ENCODE data around the gene SRY. TPM values are rescaled to one million over a fixed set of nuclear protein-coding genes. Genes with fewer than 3 reads are reported as not detected.
A peak's percentile ranks its signal among the peaks of the same experiment; 100 is the strongest.

The SRY gene
- total RNA-seq, 1 donor from 2014 or later: not detected

DNA sequence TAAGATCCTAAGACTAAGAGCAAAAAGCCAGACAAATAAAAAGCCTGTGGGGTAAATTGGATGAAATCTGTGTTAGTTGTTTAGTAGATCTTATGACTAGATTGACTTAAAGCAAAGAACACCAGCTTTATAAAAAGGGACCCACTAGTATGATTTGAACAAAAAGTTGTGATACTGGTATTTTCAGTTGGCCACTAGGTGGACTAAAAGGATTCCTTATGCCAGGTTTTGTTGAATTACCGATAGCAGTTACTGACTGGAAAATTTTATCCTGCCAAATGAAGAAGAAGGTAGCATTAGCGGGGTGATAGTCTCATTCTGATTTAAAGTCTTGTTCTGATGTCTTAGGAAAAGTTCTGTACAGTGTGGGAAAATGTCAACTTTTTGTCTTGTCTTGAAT, 12.8 kb upstream of the SRY start:
- TF ChIP-seq, protein P1, sequence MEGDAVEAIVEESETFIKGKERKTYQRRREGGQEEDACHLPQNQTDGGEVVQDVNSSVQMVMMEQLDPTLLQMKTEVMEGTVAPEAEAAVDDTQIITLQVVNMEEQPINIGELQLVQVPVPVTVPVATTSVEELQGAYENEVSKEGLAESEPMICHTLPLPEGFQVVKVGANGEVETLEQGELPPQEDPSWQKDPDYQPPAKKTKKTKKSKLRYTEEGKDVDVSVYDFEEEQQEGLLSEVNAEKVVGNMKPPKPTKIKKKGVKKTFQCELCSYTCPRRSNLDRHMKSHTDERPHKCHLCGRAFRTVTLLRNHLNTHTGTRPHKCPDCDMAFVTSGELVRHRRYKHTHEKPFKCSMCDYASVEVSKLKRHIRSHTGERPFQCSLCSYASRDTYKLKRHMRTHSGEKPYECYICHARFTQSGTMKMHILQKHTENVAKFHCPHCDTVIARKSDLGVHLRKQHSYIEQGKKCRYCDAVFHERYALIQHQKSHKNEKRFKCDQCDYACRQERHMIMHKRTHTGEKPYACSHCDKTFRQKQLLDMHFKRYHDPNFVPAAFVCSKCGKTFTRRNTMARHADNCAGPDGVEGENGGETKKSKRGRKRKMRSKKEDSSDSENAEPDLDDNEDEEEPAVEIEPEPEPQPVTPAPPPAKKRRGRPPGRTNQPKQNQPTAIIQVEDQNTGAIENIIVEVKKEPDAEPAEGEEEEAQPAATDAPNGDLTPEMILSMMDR (IDR thresholded peaks at IDR 0.05; ENCODE audit: borderline replicate concordance): peak; percentile 50
- no peak overlapping the region for H3K4me3 ChIP-seq
- no peaks in the 10 kb centered on the region for H3K27me3 ChIP-seq (ENCODE audit: low read depth)
- H3K27ac ChIP-seq (replicated peaks): no peak overlapping the region
- no peaks in the 10 kb centered on the region for H3K4me1 ChIP-seq
- intact Hi-C loops (cut with micrococcal nuclease): no loop called here
- no peaks in the 10 kb centered on the region for H3K36me3 ChIP-seq
- no peaks in the 10 kb centered on the region for H3K9me3 ChIP-seq (replicated peaks)
- DNase-seq: no peak

DNA sequence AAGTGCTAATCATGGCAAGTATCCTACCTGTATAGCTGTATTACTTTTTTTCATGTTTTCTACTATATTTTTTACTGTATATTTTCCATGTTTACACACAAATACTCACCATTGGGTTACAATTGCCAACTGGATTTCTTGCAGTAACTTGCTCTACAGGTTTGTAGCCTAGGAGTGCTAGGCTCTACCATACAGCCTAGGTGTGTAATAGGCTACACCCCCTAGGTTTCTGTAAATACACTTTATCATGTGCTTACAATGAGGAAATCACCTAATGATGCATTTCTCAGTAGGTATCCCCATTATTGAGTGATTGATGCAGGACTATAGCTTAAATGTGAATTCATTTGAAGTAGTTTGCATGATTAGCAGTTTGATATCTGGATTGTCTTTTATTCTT, 10.5 kb upstream of the SRY start:
- Histone ChIP-seq H3K4me3 (no peak overlapping the region), H3K27me3 (ENCODE audit: low read depth) (peaks cover 3% of the 10 kb centered on the region), H3K27ac (replicated peaks) (no peak overlapping the region), H3K9me3 (replicated peaks) (no peaks in the 10 kb centered on the region), H3K4me1 (no peaks in the 10 kb centered on the region), H3K36me3 (no peaks in the 10 kb centered on the region)
- TF ChIP-seq, protein P1 (IDR thresholded peaks at IDR 0.05; ENCODE audit: borderline replicate concordance): no peak
- intact Hi-C loops (cut with micrococcal nuclease): no loop called here
- DNase-seq: no peak

DNA sequence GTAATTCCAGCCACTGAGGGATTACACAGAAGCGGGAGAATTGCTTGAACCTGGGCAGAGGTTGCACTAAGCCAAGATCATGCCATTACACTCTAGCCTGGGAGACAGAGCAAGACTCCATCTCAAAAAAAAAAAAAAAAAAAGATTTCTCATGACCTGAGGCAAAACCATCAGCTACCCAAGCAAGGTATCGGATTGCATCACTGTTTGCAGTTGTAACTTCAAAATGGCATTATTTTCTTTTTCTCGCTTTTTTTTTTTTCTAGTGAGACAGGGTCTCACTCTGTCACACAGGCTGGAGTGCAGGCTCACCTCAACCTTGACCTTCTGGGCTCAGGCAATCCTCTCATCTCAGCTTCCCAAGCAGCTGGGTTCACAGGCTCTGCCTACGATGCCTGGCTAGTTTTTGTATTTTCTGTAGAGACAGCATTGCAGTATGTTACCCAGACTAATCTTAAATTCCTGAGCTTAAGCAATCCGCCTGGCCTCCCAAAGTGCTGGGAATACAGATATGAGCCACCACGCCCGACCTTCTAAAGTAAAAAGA, 9.6 kb upstream of the SRY start:
- Histone ChIP-seq H3K36me3 (no peaks in the 10 kb centered on the region), H3K4me3 (no peak overlapping the region), H3K9me3 (replicated peaks) (no peaks in the 10 kb centered on the region), H3K4me1 (no peaks in the 10 kb centered on the region), H3K27me3 (ENCODE audit: low read depth) (peaks cover 3% of the 10 kb centered on the region), H3K27ac (replicated peaks) (no peak overlapping the region)
- intact Hi-C loops (cut with micrococcal nuclease): no loop called here
- no peak for DNase-seq
- TF ChIP-seq, protein P1 (IDR thresholded peaks at IDR 0.05; ENCODE audit: borderline replicate concordance): no peak

GRCh38 chrY:2789756-2790155, 2.3 kb upstream of the SRY start:
- DNase-seq: no peak
- Histone ChIP-seq H3K4me3 (no peak overlapping the region), H3K36me3 (no peaks in the 10 kb centered on the region), H3K27ac (replicated peaks) (no peak overlapping the region), H3K4me1 (no peaks in the 10 kb centered on the region), H3K9me3 (replicated peaks) (no peaks in the 10 kb centered on the region), H3K27me3 (ENCODE audit: low read depth) (peaks cover 59% of the 10 kb centered on the region)
- intact Hi-C loops (cut with micrococcal nuclease): no loop called here
- TF ChIP-seq, protein P1 (IDR thresholded peaks at IDR 0.05; ENCODE audit: borderline replicate concordance): no peak

DNA sequence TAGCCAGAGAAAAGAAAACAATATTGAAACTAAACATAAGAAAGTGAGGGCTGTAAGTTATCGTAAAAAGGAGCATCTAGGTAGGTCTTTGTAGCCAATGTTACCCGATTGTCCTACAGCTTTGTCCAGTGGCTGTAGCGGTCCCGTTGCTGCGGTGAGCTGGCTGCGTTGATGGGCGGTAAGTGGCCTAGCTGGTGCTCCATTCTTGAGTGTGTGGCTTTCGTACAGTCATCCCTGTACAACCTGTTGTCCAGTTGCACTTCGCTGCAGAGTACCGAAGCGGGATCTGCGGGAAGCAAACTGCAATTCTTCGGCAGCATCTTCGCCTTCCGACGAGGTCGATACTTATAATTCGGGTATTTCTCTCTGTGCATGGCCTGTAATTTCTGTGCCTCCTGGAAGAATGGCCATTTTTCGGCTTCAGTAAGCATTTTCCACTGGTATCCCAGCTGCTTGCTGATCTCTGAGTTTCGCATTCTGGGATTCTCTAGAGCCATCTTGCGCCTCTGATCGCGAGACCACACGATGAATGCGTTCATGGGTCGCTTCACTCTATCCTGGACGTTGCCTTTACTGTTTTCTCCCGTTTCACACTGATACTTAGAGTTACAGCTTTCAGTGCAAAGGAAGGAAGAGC, 488 bp downstream of the SRY start:
- Histone ChIP-seq H3K27me3 (ENCODE audit: low read depth) (peaks cover 67% of the 10 kb centered on the region), H3K36me3 (no peaks in the 10 kb centered on the region), H3K9me3 (replicated peaks) (no peaks in the 10 kb centered on the region), H3K4me3 (peak overlapping the region; percentile 44), H3K4me1 (no peaks in the 10 kb centered on the region), H3K27ac (replicated peaks) (no peak overlapping the region)
- intact Hi-C loops (cut with micrococcal nuclease): no loop called here
- DNase-seq: no peak
- TF ChIP-seq, protein P1 (IDR thresholded peaks at IDR 0.05; ENCODE audit: borderline replicate concordance): no peak

Other genes with a start within 250 kb of the SRY start
- 175 TPM for gene RPS4Y1, start 53.9 kb upstream of the SRY start, total RNA-seq
- 10.7 TPM for gene ZFY, start 147.7 kb upstream of the SRY start, total RNA-seq